GM23248 (cell line): ENCODE results near the gene FARS2. TPM values are rescaled to one million over a fixed set of nuclear protein-coding genes. Genes with fewer than 3 reads are reported as not detected.
"Not testable (repeated sequence)": the region's sequence is repeated elsewhere in the genome, so short reads cannot be mapped to it uniquely, and the experiment has no call there.

ENCODE experiments used
- DNase-seq: peaks from one replicate; pipeline ENCODE4 v3.0.0-alpha.2; 2015
- H2AFZ ChIP-seq: fragments of 200-600 bp; sonication (generic); 2 replicates; pipeline ENCODE4 v1.6.1; 2016; ENCODE audit warnings: antibody characterized with exemption
- H3F3A ChIP-seq: fragments of 200-600 bp; sonication (generic); 2 replicates; pipeline ENCODE4 v1.6.1; 2016; ENCODE audit warnings: mild to moderate bottlenecking, antibody characterized with exemption, mixed run types; ENCODE audit not compliant: insufficient read depth
- H3K27ac ChIP-seq: fragments of 200-600 bp; sonication (generic); 2 replicates; pipeline ENCODE4 v1.5.1; 2016; ENCODE audit warnings: mild to moderate bottlenecking
- H3K27me3 ChIP-seq: fragments of 200-600 bp; sonication (generic); replicated peaks from 2 replicates; pipeline ENCODE4 v1.6.1; 2016; ENCODE audit warnings: mild to moderate bottlenecking; ENCODE audit not compliant: insufficient read depth
- H3K36me3 ChIP-seq: fragments of 200-600 bp; sonication (generic); 2 replicates; pipeline ENCODE4 v1.6.1; 2016; ENCODE audit warnings: low read depth, mild to moderate bottlenecking
- H3K4me1 ChIP-seq: fragments of 200-600 bp; sonication (generic); 2 replicates; pipeline ENCODE4 v1.6.1; 2016; ENCODE audit warnings: mild to moderate bottlenecking; ENCODE audit not compliant: insufficient read depth
- H3K4me2 ChIP-seq: fragments of 200-600 bp; sonication (generic); one replicate; pipeline ENCODE4 v1.6.1; 2016; ENCODE audit warnings: mild to moderate bottlenecking; ENCODE audit not compliant: unreplicated experiment
- H3K4me3 ChIP-seq: fragments of 200-600 bp; sonication (generic); 2 replicates; pipeline ENCODE4 v1.5.1; 2016; ENCODE audit warnings: mild to moderate bottlenecking
- H3K79me2 ChIP-seq: fragments of 200-600 bp; sonication (generic); 2 replicates; pipeline ENCODE4 v1.6.1; 2016; ENCODE audit warnings: mild to moderate bottlenecking; ENCODE audit not compliant: insufficient read depth
- H3K9ac ChIP-seq: fragments of 200-600 bp; sonication (generic); 2 replicates; pipeline ENCODE4 v1.6.1; 2016; ENCODE audit warnings: mild to moderate bottlenecking
- H3K9me2 ChIP-seq: fragments of 200-600 bp; sonication (generic); 2 replicates; pipeline ENCODE4 v1.6.1; 2016; ENCODE audit warnings: mixed run types, mild to moderate bottlenecking, moderate library complexity; ENCODE audit not compliant: insufficient read depth
- H3K9me3 ChIP-seq: fragments of 200-600 bp; sonication (generic); one replicate; pipeline ENCODE4 v1.6.1; 2017; ENCODE audit warnings: low read depth
- H4K20me1 ChIP-seq: fragments of 200-600 bp; sonication (generic); 2 replicates; pipeline ENCODE4 v1.6.0; 2016; ENCODE audit not compliant: insufficient read depth
- EZH2 ChIP-seq: fragments of 200-600 bp; sonication (generic); IDR thresholded peaks from 2 replicates; pipeline ENCODE4 v1.6.1; 2018; ENCODE audit warnings: antibody characterized with exemption, mild to moderate bottlenecking; ENCODE audit not compliant: insufficient read depth, poor library complexity, severe bottlenecking
- EZH2phosphoT487 ChIP-seq: fragments of 200-600 bp; sonication (generic); IDR thresholded peaks from 2 replicates; pipeline ENCODE4 v1.6.1; 2018; ENCODE audit warnings: antibody characterized with exemption, moderate library complexity, mild to moderate bottlenecking, low read depth; ENCODE audit not compliant: insufficient read depth
- WGBS, 2 experiments: methylation state at CpG; one replicate each; pipeline ENCODE4 v1.1.6; 2015 to 2017; ENCODE audit warnings: low lambda C conversion rate in 2 of 2, low coverage in 1 of 2; ENCODE audit errors: missing lambda C conversion rate in 2 of 2; 5-methylcytosine and 5-hydroxymethylcytosine counted together
- in situ Hi-C: fragments of 300-500 bp; cut with MboI; formaldehyde crosslinking; loops from 2 replicates; pipeline ENCODE4 v1.15.0; 2020
- polyA plus RNA-seq: library from polyadenylated mRNA; unstranded; fragments of >200 nt; fragmentation: Nextera tagmentation; extraction: Ambion mirVana; gene quantifications from 2 replicates; pipeline ENCODE4 v1.2.1, GENCODE V29; 2016
- total RNA-seq: library from RNA; depleted of rRNA; stranded (reverse); fragments of >200 nt; shearing (Covaris generic); gene quantifications from 2 replicates; pipeline ENCODE4 v1.2.3, GENCODE V29; 2014

Gene FARS2
- total and polyA plus RNA-seq, 2 experiments from 2014 or later, result 15.1 to 16.5 TPM

DNA sequence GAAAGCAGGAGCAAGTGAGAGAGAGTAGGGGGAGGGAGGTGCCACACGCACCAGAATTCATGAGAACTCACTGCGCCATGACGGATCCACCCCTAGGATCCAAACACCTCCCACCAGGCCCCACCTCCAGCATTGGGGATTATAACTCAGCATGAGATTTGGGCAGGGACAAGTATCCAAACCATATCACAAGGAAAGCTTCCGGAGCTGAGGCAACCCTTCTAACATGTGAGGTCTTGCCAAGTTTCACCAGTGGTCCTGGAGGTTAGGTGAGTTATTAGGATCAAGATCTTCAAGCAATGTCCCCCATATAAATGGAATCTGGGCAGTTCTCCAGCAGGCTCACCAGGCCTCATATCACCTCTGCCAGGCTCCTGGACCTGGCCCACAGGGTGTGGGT, 437.0 kb downstream of the FARS2 start:
- H3K4me1 ChIP-seq, result peaks cover 28% of the 10 kb centered on the region
- no peak overlapping the region for H3K9ac ChIP-seq
- no peaks in the 10 kb centered on the region for H3K79me2 ChIP-seq
- H3F3A ChIP-seq, result peaks cover 26% of the 10 kb centered on the region
- no peaks in the 10 kb centered on the region for H3K36me3 ChIP-seq
- in situ Hi-C loops, result no loop called here
- no peak overlapping the region for H3K27ac ChIP-seq
- 97 to 99% methylated on average over 4 of the region's 4 CpGs for WGBS, 2 experiments
- no peak overlapping the region for H3K4me2 ChIP-seq
- H3K9me3 ChIP-seq, result no peaks in the 10 kb centered on the region
- no peak overlapping the region for H3K4me3 ChIP-seq
- TF ChIP-seq EZH2 (no peak), EZH2phosphoT487 (no peak)
- no peak for DNase-seq
- no peak overlapping the region for H2AFZ ChIP-seq
- H4K20me1 ChIP-seq, result no peaks in the 10 kb centered on the region
- no peaks in the 10 kb centered on the region for H3K9me2 ChIP-seq
- H3K27me3 ChIP-seq, result no peaks in the 10 kb centered on the region

DNA sequence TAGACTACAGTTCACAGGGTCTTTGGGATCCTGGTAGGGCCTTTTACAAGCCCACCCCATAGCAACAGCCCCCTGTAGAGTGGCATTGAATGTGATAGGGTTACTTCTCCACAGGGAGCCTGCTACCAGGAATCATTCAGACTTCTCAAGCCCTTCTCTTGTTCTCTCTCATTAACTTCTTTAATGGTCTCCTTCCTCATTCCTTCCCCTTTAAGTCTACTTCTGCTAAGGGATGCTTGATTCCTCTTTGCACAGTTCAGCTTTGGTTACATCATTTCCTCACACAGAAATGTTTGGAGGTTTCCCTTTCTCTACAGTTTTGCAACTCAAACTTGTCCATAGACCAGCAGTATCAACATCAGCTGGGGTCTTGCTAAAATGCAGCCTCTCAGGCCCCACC, 437.8 kb downstream of the FARS2 start:
- H3K9me3 ChIP-seq, in situ Hi-C loops, H3K27me3 ChIP-seq, H3K4me3 ChIP-seq, H3K27ac ChIP-seq, H3K79me2 ChIP-seq, H2AFZ ChIP-seq, H3K9ac ChIP-seq, H3K36me3 ChIP-seq, H3K4me2 ChIP-seq, H4K20me1 ChIP-seq, H3K9me2 ChIP-seq: not testable (repeated sequence)
- Histone ChIP-seq H3K4me1 (peaks cover 28% of the 10 kb centered on the region), H3F3A (peaks cover 26% of the 10 kb centered on the region)
- DNase-seq, result peak; percentile 13

GRCh38 chr6:5701174-5701573, 439.9 kb downstream of the FARS2 start:
- no peak overlapping the region for H3K27ac ChIP-seq
- H3K4me1 ChIP-seq, result peaks cover 18% of the 10 kb centered on the region
- no peaks in the 10 kb centered on the region for H3K9me3 ChIP-seq
- TF ChIP-seq EZH2phosphoT487, result no peak
- no peak for TF ChIP-seq EZH2
- peaks cover 9% of the 10 kb centered on the region; the same call in 1 of the 2 replicates for H3F3A ChIP-seq
- H3K9me2 ChIP-seq, result no peaks in the 10 kb centered on the region
- no peaks in the 10 kb centered on the region for H3K36me3 ChIP-seq
- 92 to 93% methylated on average over 14 of the region's 14 CpGs for WGBS, 2 experiments
- no peak overlapping the region for H2AFZ ChIP-seq
- no peaks in the 10 kb centered on the region for H3K27me3 ChIP-seq
- H3K9ac ChIP-seq, result no peak overlapping the region
- no peak for DNase-seq
- in situ Hi-C loops, result no loop called here
- H4K20me1 ChIP-seq, result no peaks in the 10 kb centered on the region
- H3K79me2 ChIP-seq, result no peaks in the 10 kb centered on the region
- no peak overlapping the region for H3K4me3 ChIP-seq
- H3K4me2 ChIP-seq, result no peak overlapping the region

DNA sequence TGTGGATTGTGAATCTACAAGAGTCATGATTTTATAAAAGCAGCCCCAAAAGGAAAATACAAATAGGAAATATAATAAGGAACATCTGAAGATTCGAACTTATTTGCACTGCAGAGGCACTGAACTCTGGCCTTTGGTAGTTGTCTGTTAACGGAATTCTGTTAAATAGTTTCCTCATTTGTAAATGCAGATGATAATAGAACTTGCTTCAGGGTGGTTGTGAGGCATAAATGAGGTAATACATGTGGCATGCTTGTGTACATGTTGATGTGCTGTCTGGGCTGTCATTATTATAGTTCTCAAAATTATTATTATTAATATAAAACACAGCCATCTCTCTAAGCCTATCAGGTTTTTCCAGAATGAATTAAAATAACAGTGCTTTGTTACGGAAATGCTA, 443.4 kb downstream of the FARS2 start:
- Histone ChIP-seq H3K9me3 (no peaks in the 10 kb centered on the region), H3K4me3 (no peak overlapping the region), H3F3A (no peaks in the 10 kb centered on the region), H3K27ac (no peak overlapping the region), H4K20me1 (no peaks in the 10 kb centered on the region), H3K4me2 (no peak overlapping the region), H3K9ac (no peak overlapping the region), H3K4me1 (peaks cover 5% of the 10 kb centered on the region; the same call in 1 of the 2 replicates), H2AFZ (no peak overlapping the region), H3K9me2 (no peaks in the 10 kb centered on the region), H3K27me3 (no peaks in the 10 kb centered on the region), H3K36me3 (no peaks in the 10 kb centered on the region), H3K79me2 (no peaks in the 10 kb centered on the region)
- WGBS, 2 experiments, result 66 to 71% methylated on average over 3 of the region's 3 CpGs
- in situ Hi-C loops, result no loop called here
- TF ChIP-seq EZH2phosphoT487 (no peak), EZH2 (no peak)
- DNase-seq, result peak; percentile 5

- WGBS, 2 experiments, result 97 to 99% methylated on average over 13 of the region's 13 CpGs
- no peak overlapping the region for H3K4me3 ChIP-seq
- no peaks in the 10 kb centered on the region for H3K27me3 ChIP-seq
- no peaks in the 10 kb centered on the region for H3K9me3 ChIP-seq
- no peaks in the 10 kb centered on the region for H3K9me2 ChIP-seq
- H3K4me2 ChIP-seq, result no peak overlapping the region
- TF ChIP-seq EZH2phosphoT487 (no peak), EZH2 (no peak)
- no peak for DNase-seq
- no peaks in the 10 kb centered on the region for H4K20me1 ChIP-seq
- no peaks in the 10 kb centered on the region for H3F3A ChIP-seq
- no peaks in the 10 kb centered on the region for H3K79me2 ChIP-seq
- H3K9ac ChIP-seq, result no peak overlapping the region
- H2AFZ ChIP-seq, result no peak overlapping the region
- peaks cover 5% of the 10 kb centered on the region; the same call in 1 of the 2 replicates for H3K4me1 ChIP-seq
- in situ Hi-C loops, result no loop called here
- H3K27ac ChIP-seq, result no peak overlapping the region
- no peaks in the 10 kb centered on the region for H3K36me3 ChIP-seq
Measured at GRCh38 chr6:5705252-5705651, 443.9 kb downstream of the FARS2 start.
